CD14-positive monocyte (primary cell): ENCODE measurements around the gene TGFB2. TPM values are rescaled to one million over a fixed set of nuclear protein-coding genes. Genes with fewer than 3 reads are reported as not detected.
"Not testable (repeated sequence)": the region's sequence is repeated elsewhere in the genome, so short reads cannot be mapped to it uniquely, and the experiment has no call there.

ENCODE experiments used
- DNase-seq, 3 donors: peaks; one replicate each; pipeline ENCODE4 v3.0.0-alpha.2; 2011 to 2022
- H2AFZ ChIP-seq: 2 replicates; pipeline ENCODE4 v1.6.0; 2012; ENCODE audit warnings: mild to moderate bottlenecking, low read depth, low read length, inconsistent platforms; ENCODE audit not compliant: insufficient read depth, poor library complexity, severe bottlenecking
- H3K27ac ChIP-seq, 2 donors: 1 replicate in 1 of 2; 2 replicates in 1 of 2; pipeline ENCODE4 v1.5.1; 2012 to 2013; ENCODE audit warnings: low read length in 2 of 2, control low read depth in 1 of 2, inconsistent platforms in 1 of 2, low read depth in 1 of 2, mild to moderate bottlenecking in 1 of 2
- H3K27me3 ChIP-seq, 2 donors: one replicate each; pipeline versions ENCODE4 v1.6.0 to v1.6.1; 2011 to 2013; ENCODE audit warnings: low read length in 2 of 2; ENCODE audit not compliant: control insufficient read depth in 2 of 2, insufficient read depth in 2 of 2
- H3K36me3 ChIP-seq, 2 donors: replicated peaks in 1 of 2; 1 replicate in 1 of 2; 2 replicates in 1 of 2; pipeline versions ENCODE4 v1.5.1 to v1.6.1; 2012 to 2013; ENCODE audit warnings: low read length in 2 of 2, control low read depth in 1 of 2, inconsistent platforms in 1 of 2, mild to moderate bottlenecking in 1 of 2; ENCODE audit not compliant: insufficient read depth in 2 of 2, control insufficient read depth in 1 of 2
- H3K4me1 ChIP-seq, 2 donors: 1 replicate in 1 of 2; 2 replicates in 1 of 2; pipeline versions ENCODE4 v1.5.1 to v1.6.1; 2012 to 2013; ENCODE audit warnings: low read length in 2 of 2, control low read depth in 1 of 2, inconsistent platforms in 1 of 2, mild to moderate bottlenecking in 1 of 2, moderate library complexity in 1 of 2; ENCODE audit not compliant: insufficient read depth in 2 of 2, control insufficient read depth in 1 of 2
- H3K4me2 ChIP-seq: replicated peaks from 2 replicates; pipeline ENCODE3; 2012; ENCODE audit warnings: low read length, moderate library complexity, mild to moderate bottlenecking; ENCODE audit not compliant: poor library complexity, severe bottlenecking; ENCODE audit errors: extremely low read depth
- H3K4me3 ChIP-seq, 3 experiments: fragments of 200-600 bp in 1 of 3; sonication (generic) in 1 of 3; replicated peaks in 1 of 3; 1 replicate in 2 of 3; 2 replicates in 1 of 3; pipeline ENCODE4 v1.5.1; 2011 to 2013; ENCODE audit warnings: low read length in 3 of 3, mild to moderate bottlenecking in 3 of 3, control low read depth in 2 of 3, low read depth in 2 of 3, inconsistent platforms in 1 of 3, moderate library complexity in 1 of 3
- H3K79me2 ChIP-seq: 2 replicates; pipeline ENCODE4 v1.6.0; 2012; ENCODE audit warnings: mild to moderate bottlenecking, control low read depth, inconsistent platforms, low read length, moderate library complexity; ENCODE audit not compliant: insufficient read depth
- H3K9ac ChIP-seq: 2 replicates; pipeline ENCODE4 v1.6.0; 2017; ENCODE audit warnings: low read length, mild to moderate bottlenecking; ENCODE audit not compliant: insufficient read depth, poor library complexity, severe bottlenecking
- H3K9me3 ChIP-seq, 2 donors: replicated peaks in 1 of 2; 1 replicate in 1 of 2; 2 replicates in 1 of 2; pipeline versions ENCODE4 v1.5.1 to v1.6.1; 2012 to 2013; ENCODE audit warnings: low read length in 2 of 2, control low read depth in 1 of 2; ENCODE audit not compliant: control insufficient read depth in 1 of 2, insufficient read depth in 1 of 2
- H4K20me1 ChIP-seq: 2 replicates; pipeline ENCODE4 v1.6.0; 2012; ENCODE audit warnings: mild to moderate bottlenecking, low read length, control low read depth, moderate library complexity; ENCODE audit not compliant: insufficient read depth
- H3K27ac Mint-ChIP-seq, 7 donors: one replicate each; pipeline ENCODE4 v1.8.0; 2020; ENCODE audit warnings: mild to moderate bottlenecking in 7 of 7, mixed read lengths in 7 of 7, moderate library complexity in 6 of 7, inconsistent platforms in 2 of 7
- H3K27me3 Mint-ChIP-seq, 3 donors: one replicate each; pipeline ENCODE4 v1.8.0; 2021 to 2022; ENCODE audit warnings: low read depth in 3 of 3, mild to moderate bottlenecking in 3 of 3, mixed read lengths in 3 of 3, moderate library complexity in 3 of 3, inconsistent platforms in 1 of 3
- H3K36me3 Mint-ChIP-seq, 2 donors: one replicate each; pipeline ENCODE4 v1.8.0; 2020; ENCODE audit warnings: mixed read lengths in 2 of 2, inconsistent platforms in 1 of 2, mild to moderate bottlenecking in 1 of 2
- H3K4me1 Mint-ChIP-seq: one replicate; pipeline ENCODE4 v1.8.0; 2020; ENCODE audit warnings: mild to moderate bottlenecking, mixed read lengths
- H3K4me3 Mint-ChIP-seq, 2 donors: one replicate each; pipeline ENCODE4 v1.8.0; 2020; ENCODE audit warnings: mild to moderate bottlenecking in 2 of 2, mixed read lengths in 2 of 2, moderate library complexity in 1 of 2
- H3K9me3 Mint-ChIP-seq, 7 donors: one replicate each; pipeline ENCODE4 v1.8.0; 2020 to 2022; ENCODE audit warnings: mixed read lengths in 7 of 7, mild to moderate bottlenecking in 6 of 7, moderate library complexity in 6 of 7, inconsistent platforms in 2 of 7
- WGBS: methylation state at CpG from one replicate; pipeline ENCODE4 v1.1.5; 2013; ENCODE audit warnings: missing lambda C conversion rate; ENCODE audit not compliant: insufficient coverage; 5-methylcytosine and 5-hydroxymethylcytosine counted together
- intact Hi-C, 2 donors: fragments of 100-400 bp; cut with micrococcal nuclease; formaldehyde crosslinking; loops; one replicate each; pipeline versions ENCODE4 v1.15.0 to v1.15.1; 2023
- polyA plus RNA-seq, 3 donors: library from polyadenylated mRNA; depleted of rRNA in 1 of 3; unstranded in 2 of 3; stranded (reverse) in 1 of 3; fragments of 300-500 nt in 2 of 3; fragments of >200 nt in 1 of 3; fragmentation: Illumina TruSeq in 2 of 3; gene quantifications; 1 replicate in 2 of 3; 2 replicates in 1 of 3; pipeline ENCODE4 v1.2.3, GENCODE V29; 2012 to 2021
- TF ChIP-seq, protein P1 (sequence below): fragments of 200-600 bp; IDR thresholded peaks from one replicate; pipeline ENCODE4 v1.8.0; 2022; ENCODE audit warnings: antibody characterized with exemption, mild to moderate bottlenecking

The TGFB2 gene
- polyA plus RNA-seq, 3 donors, result 0.01 TPM; not detected in 2

DNA sequence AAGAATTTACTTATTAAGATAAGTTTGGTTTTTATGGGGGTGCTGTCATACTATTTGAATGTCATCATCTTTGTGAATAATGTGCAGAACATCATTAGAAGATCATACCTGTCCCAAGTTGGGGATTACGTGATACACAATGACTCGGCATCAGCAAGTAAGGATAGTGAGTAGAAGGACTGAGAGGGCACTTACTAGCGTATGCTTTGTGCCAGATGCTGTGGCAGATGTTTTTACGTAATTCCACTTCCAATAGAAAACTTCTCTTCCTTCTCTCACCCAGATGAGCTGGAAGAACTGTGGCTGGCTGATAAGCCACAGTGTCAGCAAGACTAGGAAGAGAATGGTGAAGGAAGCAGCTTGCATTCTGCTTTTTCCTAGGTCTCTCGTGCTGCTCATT is 28.1 kb upstream of the TGFB2 start:
- Mint-ChIP-seq H3K27me3 (no peaks in the 10 kb centered on the region), H3K9me3 (no peaks in the 10 kb centered on the region), H3K36me3 (peaks cover 15 to 30% of the 10 kb centered on the region in 2 donors), H3K27ac (no peak overlapping the region), H3K4me1 (no peaks in the 10 kb centered on the region), H3K4me3 (no peak overlapping the region)
- no peak overlapping the region for H3K27ac ChIP-seq
- H3K4me3 ChIP-seq, result no peak overlapping the region
- DNase-seq, result no peak
- H3K36me3 ChIP-seq, result peaks cover 0 to under 1% of the 10 kb centered on the region in 2 donors
- no peak overlapping the region for H2AFZ ChIP-seq
- no peak overlapping the region for H3K4me2 ChIP-seq
- no peaks in the 10 kb centered on the region for H3K27me3 ChIP-seq
- H4K20me1 ChIP-seq, result no peaks in the 10 kb centered on the region
- TF ChIP-seq, protein P1, sequence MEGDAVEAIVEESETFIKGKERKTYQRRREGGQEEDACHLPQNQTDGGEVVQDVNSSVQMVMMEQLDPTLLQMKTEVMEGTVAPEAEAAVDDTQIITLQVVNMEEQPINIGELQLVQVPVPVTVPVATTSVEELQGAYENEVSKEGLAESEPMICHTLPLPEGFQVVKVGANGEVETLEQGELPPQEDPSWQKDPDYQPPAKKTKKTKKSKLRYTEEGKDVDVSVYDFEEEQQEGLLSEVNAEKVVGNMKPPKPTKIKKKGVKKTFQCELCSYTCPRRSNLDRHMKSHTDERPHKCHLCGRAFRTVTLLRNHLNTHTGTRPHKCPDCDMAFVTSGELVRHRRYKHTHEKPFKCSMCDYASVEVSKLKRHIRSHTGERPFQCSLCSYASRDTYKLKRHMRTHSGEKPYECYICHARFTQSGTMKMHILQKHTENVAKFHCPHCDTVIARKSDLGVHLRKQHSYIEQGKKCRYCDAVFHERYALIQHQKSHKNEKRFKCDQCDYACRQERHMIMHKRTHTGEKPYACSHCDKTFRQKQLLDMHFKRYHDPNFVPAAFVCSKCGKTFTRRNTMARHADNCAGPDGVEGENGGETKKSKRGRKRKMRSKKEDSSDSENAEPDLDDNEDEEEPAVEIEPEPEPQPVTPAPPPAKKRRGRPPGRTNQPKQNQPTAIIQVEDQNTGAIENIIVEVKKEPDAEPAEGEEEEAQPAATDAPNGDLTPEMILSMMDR, result no peak
- H3K9ac ChIP-seq, result no peak overlapping the region
- H3K4me1 ChIP-seq, result no peaks in the 10 kb centered on the region
- intact Hi-C loops, result no loop called here
- H3K79me2 ChIP-seq, result no peaks in the 10 kb centered on the region
- no CpG with 5 or more reads among the region's 5 CpGs for WGBS
- H3K9me3 ChIP-seq, result no peaks in the 10 kb centered on the region

DNA sequence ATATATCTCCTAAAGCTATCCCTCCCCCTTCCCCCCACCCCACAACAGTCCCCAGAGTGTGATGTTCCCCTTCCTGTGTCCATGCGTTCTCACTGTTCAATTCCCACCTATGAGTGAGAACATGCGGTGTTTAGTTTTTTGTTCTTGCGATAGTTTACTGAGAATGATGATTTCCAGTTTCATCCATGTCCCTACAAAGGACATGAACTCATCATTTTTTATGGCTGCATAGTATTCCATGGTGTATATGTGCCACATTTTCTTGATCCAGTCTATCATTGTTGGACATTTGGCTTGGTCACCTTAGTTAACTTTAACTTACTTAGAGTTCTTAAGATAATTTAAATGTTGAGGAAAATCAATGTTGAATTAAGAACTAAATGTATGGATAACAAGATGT is 25.0 kb upstream of the TGFB2 start:
- H4K20me1 ChIP-seq, H3K9ac ChIP-seq, DNase-seq, H3K9me3 ChIP-seq, H2AFZ ChIP-seq, H3K4me1 Mint-ChIP-seq, H3K27me3 Mint-ChIP-seq, H3K4me3 ChIP-seq, H3K4me3 Mint-ChIP-seq, H3K27ac Mint-ChIP-seq, H3K27me3 ChIP-seq, H3K79me2 ChIP-seq, H3K9me3 Mint-ChIP-seq, H3K27ac ChIP-seq, intact Hi-C loops, H3K4me2 ChIP-seq, H3K4me1 ChIP-seq: not testable (repeated sequence)
- WGBS, result no CpG with 5 or more reads among the region's 3 CpGs
- peaks cover 27 to 37% of the 10 kb centered on the region in 2 donors for H3K36me3 Mint-ChIP-seq
- peaks cover 15% of the 10 kb centered on the region in 2 donors for H3K36me3 ChIP-seq
